ENCODE data around the gene RPL19.

Gene RPL19

GRCh38 chr17:39199820-39200069 lies 338 bp upstream of the RPL19 start:
- peak; percentile 92 for DNase-seq

- DNase-seq: no peak
Measured at GRCh38 chr17:39200957-39201510, 951 bp downstream of the RPL19 start.

DNA sequence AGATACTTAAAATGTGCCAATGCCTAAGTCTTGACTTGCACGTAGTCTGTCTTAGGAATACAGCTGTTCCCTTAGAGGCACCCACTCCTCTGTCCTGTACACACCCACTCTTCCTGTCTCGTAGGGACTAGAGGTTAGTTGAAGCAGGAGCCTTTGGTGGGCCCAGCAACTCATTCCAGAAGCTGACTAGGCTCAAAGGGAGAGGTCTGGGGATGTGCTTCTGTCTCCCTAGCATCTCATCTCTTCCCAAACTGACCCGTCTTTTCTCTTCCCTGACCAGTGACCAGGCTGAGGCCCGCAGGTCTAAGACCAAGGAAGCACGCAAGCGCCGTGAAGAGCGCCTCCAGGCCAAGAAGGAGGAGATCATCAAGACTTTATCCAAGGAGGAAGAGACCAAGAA lies 4.2 kb downstream of the RPL19 start:
- DNase-seq: no peak

DNA sequence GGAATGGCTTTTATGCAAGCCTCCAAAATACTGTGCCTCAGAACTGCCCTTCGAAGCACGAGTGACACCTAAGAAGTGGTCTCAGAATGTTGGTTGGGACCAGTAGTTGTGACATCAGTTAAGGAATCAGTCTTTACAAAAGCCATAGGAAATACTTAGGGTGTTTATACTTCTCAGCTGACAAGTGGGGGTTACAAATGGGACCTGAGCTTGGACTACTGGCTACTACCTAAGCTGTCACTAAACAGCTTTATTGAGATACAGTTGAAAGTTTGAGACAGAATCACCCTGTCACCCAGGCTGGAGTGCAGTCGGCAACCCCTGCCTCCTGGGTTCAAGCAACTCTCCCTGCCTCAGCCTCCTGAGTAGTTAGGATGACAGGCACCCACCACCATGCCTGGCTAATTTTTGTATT lies 5.0 kb downstream of the RPL19 start:
- no peak for DNase-seq

DNA sequence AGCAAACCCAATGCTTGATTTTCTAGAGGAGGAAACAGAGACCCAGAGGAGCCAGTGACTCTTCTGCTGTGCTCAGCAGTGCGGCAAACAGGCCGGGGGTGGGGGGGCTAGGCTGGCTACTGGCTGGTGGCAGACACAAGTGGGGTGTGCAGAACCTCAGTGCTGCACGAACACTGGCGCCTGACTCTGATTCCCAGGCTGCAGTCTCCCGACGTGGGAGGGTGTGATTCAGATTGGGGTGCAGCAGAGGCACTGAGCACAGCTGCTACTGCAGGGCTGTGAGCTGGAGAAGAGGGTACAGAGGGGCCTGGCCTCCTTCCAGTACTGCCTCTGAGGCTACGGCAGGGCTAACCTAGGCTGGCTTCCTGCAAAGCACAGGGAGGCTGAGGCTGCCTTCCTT lies 8.1 kb downstream of the RPL19 start:
- no peak for DNase-seq

DNA sequence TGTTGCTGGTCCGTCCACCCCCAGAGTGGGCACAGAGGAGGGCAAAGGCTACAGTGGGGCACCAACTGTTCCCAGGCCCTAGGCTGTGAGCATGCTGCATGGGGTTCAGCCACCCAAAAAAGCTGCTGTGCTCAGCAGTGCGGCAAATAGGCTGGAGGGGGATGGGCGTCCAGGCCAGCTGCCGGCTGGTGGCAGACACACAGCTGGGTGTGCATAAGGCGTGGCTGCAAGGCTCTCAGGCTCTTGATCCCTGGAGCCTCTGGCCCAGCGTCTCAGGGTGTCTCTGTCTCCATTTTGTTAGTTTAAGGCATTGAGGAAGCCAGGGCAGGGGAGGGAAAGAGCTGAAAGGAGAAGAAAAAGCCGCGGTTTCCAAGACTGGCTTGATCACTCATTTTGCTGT lies 8.8 kb downstream of the RPL19 start:
- no peak for DNase-seq

DNA sequence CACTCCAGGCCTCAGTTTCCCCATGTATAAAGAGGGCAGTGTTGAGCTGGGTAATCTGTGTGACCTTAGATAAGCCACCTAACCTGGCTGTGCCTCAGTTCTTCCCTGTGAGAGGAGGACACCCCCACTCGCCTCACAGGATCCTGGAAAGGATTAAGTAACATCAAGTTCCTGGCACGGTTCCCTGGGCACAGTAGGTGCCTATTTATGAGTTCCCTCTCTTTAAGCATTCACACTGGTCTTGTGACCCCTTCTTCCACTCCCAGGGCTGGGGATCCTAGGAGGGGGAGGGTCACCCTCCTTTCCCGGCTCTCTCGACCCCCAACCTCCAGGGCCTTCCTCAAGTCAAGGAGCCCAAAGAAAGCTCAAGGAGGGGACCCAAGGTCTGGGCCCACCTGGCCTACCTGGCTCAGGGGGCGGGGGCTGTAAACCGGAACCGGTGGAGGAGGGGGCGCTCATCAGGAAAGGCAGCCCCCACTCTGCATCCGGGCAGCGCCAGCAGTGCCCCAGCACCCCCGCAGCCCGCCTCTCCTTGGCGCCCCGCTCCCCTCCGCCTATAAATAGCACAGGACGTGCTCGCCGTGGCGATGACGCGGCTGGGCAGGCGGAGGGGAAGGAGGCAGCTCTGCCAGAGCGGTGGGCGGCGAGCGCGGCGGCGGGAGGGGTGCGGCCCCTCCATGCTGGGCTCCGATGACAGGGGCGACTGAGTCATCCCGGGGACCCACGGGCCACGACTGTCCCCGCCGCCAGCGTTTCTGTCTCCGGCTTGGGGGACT lies 9.4 kb downstream of the RPL19 start:
- DNase-seq: peak; percentile 80

DNA sequence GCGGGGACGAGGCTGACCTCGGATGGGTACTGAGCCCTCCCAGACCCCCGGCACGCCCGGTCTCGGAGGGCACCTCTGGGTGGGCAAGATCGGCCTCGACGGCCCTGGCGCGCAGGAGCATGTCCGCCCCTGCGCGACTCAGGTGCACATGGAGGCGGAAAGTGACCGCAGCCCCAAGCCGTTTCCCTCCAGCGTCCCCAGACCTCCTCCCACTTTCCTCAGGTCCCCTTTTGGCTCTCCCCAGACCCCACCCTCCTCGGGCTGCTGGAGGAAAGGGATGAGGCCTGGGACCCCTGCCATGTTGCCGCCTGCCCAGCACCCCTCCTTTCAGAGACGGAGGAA lies 10.0 kb downstream of the RPL19 start:
- no peak for DNase-seq

- DNase-seq: no peak
Measured at GRCh38 chr17:39212195-39212810, 12.2 kb downstream of the RPL19 start.

DNA sequence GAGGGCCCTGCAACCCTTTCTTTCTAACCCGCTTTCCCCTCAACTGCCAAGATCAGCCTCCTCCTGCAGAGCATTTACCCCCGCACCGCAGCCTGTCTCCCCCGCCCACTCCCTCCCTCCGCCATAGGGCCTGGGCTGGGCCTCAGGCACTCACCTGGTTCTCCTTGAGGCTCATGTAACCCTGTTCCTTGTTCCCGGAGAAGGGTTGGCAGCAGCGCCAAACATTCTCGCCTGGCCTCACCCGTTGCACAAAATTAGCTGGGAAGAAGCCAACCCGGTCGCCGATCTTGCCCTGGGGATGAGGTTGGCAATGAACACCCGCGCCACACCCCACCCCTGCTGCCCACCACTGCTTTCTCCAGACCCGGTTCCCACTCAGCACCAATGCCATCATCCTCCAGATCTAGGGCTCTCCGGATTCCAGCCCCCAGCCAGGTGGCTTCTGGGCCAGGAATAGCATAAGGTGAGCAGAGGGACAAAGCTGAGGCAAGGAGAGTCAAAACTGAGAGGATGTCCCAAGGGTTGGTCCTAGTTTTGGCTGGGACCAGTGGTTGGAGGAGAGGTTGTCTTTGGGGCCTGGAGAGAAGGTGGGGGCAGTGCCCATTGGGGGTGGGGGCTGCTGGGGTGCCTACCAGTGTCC lies 12.9 kb downstream of the RPL19 start:
- no peak for DNase-seq

- DNase-seq: no peak
Measured at GRCh38 chr17:39213852-39214251, 13.8 kb downstream of the RPL19 start.

- no peak for DNase-seq
Measured at GRCh38 chr17:39217734-39218369, 17.8 kb downstream of the RPL19 start.

DNA sequence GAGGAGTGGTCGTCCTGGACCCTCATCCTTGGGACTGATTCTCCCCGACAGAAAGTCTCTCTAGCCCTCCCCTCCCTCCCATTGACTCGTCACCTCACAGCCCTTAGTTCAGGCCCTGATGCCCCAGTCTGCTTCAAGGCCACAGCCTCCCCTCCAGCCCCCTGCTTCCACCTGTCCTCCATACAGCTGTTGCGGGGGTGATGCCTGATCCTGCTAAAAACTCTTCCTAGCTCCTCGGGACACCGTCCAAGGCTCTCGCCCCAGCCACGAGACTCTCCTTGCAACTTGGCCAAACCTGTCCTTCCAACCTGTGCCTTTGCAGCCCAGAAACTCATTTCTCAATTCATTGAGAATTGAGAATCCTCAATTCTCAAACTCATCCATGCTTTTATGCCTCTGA lies 18.8 kb downstream of the RPL19 start:
- no peak for DNase-seq

DNA sequence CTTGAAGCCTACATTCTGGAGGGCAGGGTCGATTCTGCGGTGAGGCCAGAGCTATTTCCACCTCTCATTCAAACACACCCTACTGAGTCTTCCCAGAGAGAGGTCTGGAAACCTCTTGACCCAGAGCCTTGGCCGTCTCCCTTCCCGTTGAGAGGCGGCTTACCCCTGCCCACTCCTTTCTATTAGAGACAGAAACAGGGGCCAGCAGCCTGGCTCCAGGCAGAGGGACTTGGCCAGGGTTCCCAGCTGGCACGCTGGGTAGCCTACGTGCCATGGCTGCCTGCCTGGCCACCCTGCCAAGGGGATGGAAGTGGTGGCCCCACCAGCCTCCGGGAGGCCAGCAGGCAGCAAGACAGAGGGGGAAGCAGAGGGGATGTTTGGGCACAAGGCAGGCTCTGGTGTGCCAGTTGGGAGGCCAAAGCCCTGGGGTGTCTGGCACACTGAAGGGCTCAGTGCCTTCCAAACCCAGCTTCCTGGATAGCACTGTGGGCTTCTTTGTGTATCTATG lies 19.6 kb downstream of the RPL19 start:
- no peak for DNase-seq

DNA sequence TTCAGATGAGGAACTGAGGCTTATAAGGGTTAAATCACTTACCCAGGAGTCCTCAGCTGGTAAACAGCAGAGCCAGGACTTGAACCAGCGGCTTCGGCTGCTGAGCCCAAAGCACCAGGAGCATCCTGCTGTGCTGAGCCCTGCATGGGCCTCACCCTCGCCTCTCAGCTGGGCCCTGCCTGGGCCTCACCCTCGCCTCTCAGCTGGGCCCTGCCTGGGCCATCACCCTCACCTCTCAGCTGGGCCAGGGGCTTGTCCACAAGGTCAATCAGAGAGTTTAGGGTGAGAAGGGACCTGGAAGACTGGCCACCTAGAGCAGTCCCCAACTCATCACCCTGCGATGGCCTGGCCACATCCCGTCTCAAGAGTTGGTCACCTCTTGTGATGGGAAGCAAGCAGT lies 21.5 kb downstream of the RPL19 start:
- no peak for DNase-seq

GRCh38 chr17:39222151-39222550 lies 22.1 kb downstream of the RPL19 start:
- DNase-seq: no peak

GRCh38 chr17:39222866-39223834 lies 23.1 kb downstream of the RPL19 start:
- DNase-seq: no peak

DNA sequence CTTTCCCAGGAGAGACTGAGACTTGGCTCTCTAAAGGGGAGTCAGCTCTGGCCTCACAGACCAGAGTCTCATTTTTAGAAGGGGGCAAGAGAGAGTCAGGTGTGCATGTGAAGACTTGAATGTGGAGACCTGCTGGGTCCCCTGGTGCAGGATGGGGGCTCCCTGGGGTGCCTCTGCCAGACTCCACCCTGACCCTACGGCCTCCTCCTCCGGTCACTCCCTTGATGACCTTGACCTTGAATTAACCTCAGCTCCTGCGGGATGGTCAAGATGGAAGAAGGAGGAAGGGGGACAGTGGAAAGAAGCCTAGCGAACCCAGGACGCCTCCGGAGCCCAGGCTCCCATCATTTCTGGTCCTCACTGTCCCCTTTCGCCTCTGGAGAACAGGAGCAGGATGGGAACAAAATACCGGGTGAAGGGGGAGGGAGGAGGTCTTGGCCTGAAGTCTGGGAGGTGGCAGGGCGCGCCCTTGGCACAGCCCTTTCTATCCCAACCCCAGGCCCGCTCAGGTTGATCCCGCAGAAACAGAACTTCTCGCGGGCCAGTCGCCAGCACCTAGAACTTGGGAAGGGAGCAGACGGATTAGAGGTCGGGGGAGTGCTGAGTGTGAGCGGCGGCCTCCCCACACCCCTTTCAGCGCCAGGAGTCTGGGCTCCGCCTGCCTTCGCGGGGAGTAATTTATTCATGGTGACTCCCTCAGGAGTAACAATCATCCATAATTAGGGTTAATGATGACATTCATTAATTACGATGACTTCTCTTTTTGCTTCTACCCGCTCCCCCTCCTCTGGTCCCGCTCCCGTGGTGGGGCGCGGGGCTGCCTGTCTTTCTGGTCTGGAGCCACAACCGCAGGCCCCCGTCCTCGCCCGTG lies 24.1 kb downstream of the RPL19 start:
- no peak for DNase-seq

GRCh38 chr17:39224778-39225307 lies 24.8 kb downstream of the RPL19 start:
- no peak for DNase-seq

- DNase-seq: no peak
Measured at GRCh38 chr17:39225308-39225958, 25.4 kb downstream of the RPL19 start, which contains the start of gene STAC2. STAC2 (minus strand) TSS chr17:39225945; CDS start chr17:39225502, 443 bp downstream.
